HG03520 (cell line): ENCODE results near the gene RHBDF2.

ENCODE experiments used
- ATAC-seq: cut with Tn5 transposase; IDR thresholded peaks from one replicate; pipeline ENCODE4 v1.9.1; 2021; ENCODE audit warnings: mild to moderate bottlenecking, moderate library complexity; ENCODE audit not compliant: unreplicated experiment

Gene RHBDF2

GRCh38 chr17:76467366-76467765 lies 33.9 kb downstream of the RHBDF2 start, which contains the start of gene AANAT:
Gene AANAT (plus strand): TSS chr17:76467603. CDS start chr17:76468747, 1,144 bp downstream.
- ATAC-seq = no peak

GRCh38 chr17:76466775-76467130 lies 34.5 kb downstream of the RHBDF2 start:
- ATAC-seq = no peak

- no peak for ATAC-seq
Observed at GRCh38 chr17:76462556-76463290, 38.5 kb downstream of the RHBDF2 start.

GRCh38 chr17:76461765-76462555 lies 39.3 kb downstream of the RHBDF2 start:
- ATAC-seq = no peak

- ATAC-seq = no peak
Observed at GRCh38 chr17:76459674-76460073, 41.5 kb downstream of the RHBDF2 start.

- ATAC-seq = no peak
Observed at GRCh38 chr17:76458580-76459490, 42.4 kb downstream of the RHBDF2 start.

GRCh38 chr17:76453431-76453743 lies 47.8 kb downstream of the RHBDF2 start:
- no peak for ATAC-seq

GRCh38 chr17:76452660-76453430 lies 48.4 kb downstream of the RHBDF2 start, which contains the start of gene UBE2O:
Gene UBE2O (minus strand): TSS chr17:76453152. CDS start chr17:76453141, 11 bp downstream.
- ATAC-seq = peak; percentile 90

GRCh38 chr17:76452127-76452659 lies 49.0 kb downstream of the RHBDF2 start:
- ATAC-seq = peak; percentile 11

- ATAC-seq = no peak
Observed at GRCh38 chr17:76451506-76451905, 49.7 kb downstream of the RHBDF2 start.

GRCh38 chr17:76449126-76449525 lies 52.1 kb downstream of the RHBDF2 start:
- ATAC-seq = no peak

- no peak for ATAC-seq
Observed at GRCh38 chr17:76447931-76448652, 53.1 kb downstream of the RHBDF2 start.

GRCh38 chr17:76446449-76447231 lies 54.6 kb downstream of the RHBDF2 start:
- no peak for ATAC-seq

- no peak for ATAC-seq
Observed at GRCh38 chr17:76445697-76446448, 55.4 kb downstream of the RHBDF2 start.

GRCh38 chr17:76444518-76445311 lies 56.5 kb downstream of the RHBDF2 start:
- ATAC-seq = no peak

- no peak for ATAC-seq
Observed at GRCh38 chr17:76442341-76443338, 58.6 kb downstream of the RHBDF2 start.
